K562 (cell line): ENCODE data around the gene EXOSC1. TPM values are rescaled to one million over a fixed set of nuclear protein-coding genes. Genes with fewer than 3 reads are reported as not detected.

Source experiments
- C11orf30 ChIP-seq: fragments of 450-650 bp; IDR thresholded peaks from 2 replicates; pipeline ENCODE4 v1.6.1; 2016; ENCODE audit warnings: low read depth, mild to moderate bottlenecking
- EZH2 ChIP-seq: IDR thresholded peaks from 2 replicates; pipeline ENCODE4 v1.6.1; 2012; ENCODE audit warnings: low read depth, mild to moderate bottlenecking, inconsistent platforms, low read length, borderline replicate concordance
- NBN ChIP-seq: fragments of 450-650 bp; IDR thresholded peaks from 2 replicates; pipeline ENCODE4 v1.6.1; 2016; ENCODE audit warnings: low read depth, mild to moderate bottlenecking
- SIRT6 ChIP-seq: IDR thresholded peaks from one replicate; pipeline ENCODE4 v1.6.1; 2012; ENCODE audit warnings: low read depth, mild to moderate bottlenecking, control low read depth, inconsistent platforms, low read length, moderate library complexity
- STAT5B ChIP-seq: fragments of 250-450 bp; sonication (Bioruptor Pico); IDR thresholded peaks from 2 replicates; pipeline ENCODE4 v1.8.0; 2021; ENCODE audit warnings: mild to moderate bottlenecking, inconsistent platforms
- ZNF146 ChIP-seq: IDR thresholded peaks from one replicate; pipeline ENCODE4 v1.6.1; 2018; ENCODE audit warnings: missing compliant biosample characterization; ENCODE audit not compliant: unreplicated experiment
- ZNF507 ChIP-seq: conservative IDR thresholded peaks from 2 replicates; pipeline ENCODE4 v1.6.1; 2017; ENCODE audit warnings: missing genetic modification characterization, missing compliant biosample characterization
- ZNF695 ChIP-seq: fragments of 450-650 bp; formaldehyde crosslinking; IDR thresholded peaks from 2 replicates; pipeline ENCODE4 v1.4.0; 2020; ENCODE audit warnings: mild to moderate bottlenecking, moderate library complexity
- polyA plus RNA-seq, 8 experiments: library from polyadenylated mRNA; depleted of rRNA in 4 of 8; stranded (reverse) in 5 of 8; unstranded in 3 of 8; fragments of >200 nt; fragmentation: Nextera tagmentation in 2 of 8; fragmentation: Illumina TruSeq in 1 of 8; extraction: Ambion mirVana in 2 of 8; extraction: Trizol in 1 of 8; gene quantifications; 2 replicates each; pipeline versions ENCODE4 v1.2.1 to v1.2.3, GENCODE V29; 2011 to 2014; ENCODE audit warnings: inconsistent platforms in 1 of 8, missing spikeins in 1 of 8
- total RNA-seq, 7 experiments: library from RNA; depleted of rRNA in 6 of 7; stranded (reverse); fragments of >200 nt in 6 of 7; fragmentation: Illumina TruSeq in 2 of 7; extraction: Trizol in 2 of 7; gene quantifications; 2 replicates each; pipeline versions ENCODE4 v1.2.1 to v1.2.3, GENCODE V29; 2011 to 2021; ENCODE audit warnings: low replicate concordance in 1 of 7
- TF ChIP-seq, protein P1 (sequence below): fragments of 250-450 bp; sonication (Bioruptor Pico); IDR thresholded peaks from 2 replicates; pipeline ENCODE4 v1.4.0; 2020; ENCODE audit warnings: mild to moderate bottlenecking, moderate library complexity, borderline replicate concordance
- TF ChIP-seq, protein P2 (sequence below): fragments of 450-650 bp; IDR thresholded peaks from 2 replicates; pipeline ENCODE4 v1.6.1; 2017; ENCODE audit warnings: mild to moderate bottlenecking, moderate library complexity
- TF ChIP-seq, protein P3 (sequence below): sonication (generic); formaldehyde crosslinking; IDR thresholded peaks from 2 replicates; pipeline ENCODE4 v1.4.0; 2020; ENCODE audit warnings: mild to moderate bottlenecking, missing genetic modification reagents
- TF ChIP-seq, protein P4 (sequence below), 2 experiments: IDR thresholded peaks; 2 replicates each; pipeline ENCODE4 v1.6.1; 2011; ENCODE audit warnings: borderline replicate concordance in 1 of 2, control low read depth in 1 of 2, low read depth in 1 of 2, low read length in 1 of 2, mild to moderate bottlenecking in 1 of 2, mixed read lengths in 1 of 2, moderate library complexity in 1 of 2; ENCODE audit not compliant: insufficient read depth in 1 of 2, insufficient read length in 1 of 2, poor library complexity in 1 of 2, severe bottlenecking in 1 of 2; ENCODE audit errors: extremely low read depth in 1 of 2
- TF ChIP-seq, protein P5 (sequence below): fragments of 450-650 bp; IDR thresholded peaks from one replicate; pipeline ENCODE4 v1.6.1; 2018; ENCODE audit warnings: mild to moderate bottlenecking, moderate library complexity; ENCODE audit not compliant: partially characterized antibody
- TF ChIP-seq, protein P6 (sequence below): fragments of 200-800 bp; sonication (Bioruptor generic); IDR thresholded peaks from 2 replicates; pipeline ENCODE4 v1.6.1; 2017; ENCODE audit warnings: missing genetic modification characterization, missing compliant biosample characterization

Gene EXOSC1
- total and polyA plus RNA-seq, 9 of the 15 experiments (the other 6 are each of a cell fraction or from before 2014, with no cell fraction given) = 44.3 to 117 (median 67.0) TPM

DNA sequence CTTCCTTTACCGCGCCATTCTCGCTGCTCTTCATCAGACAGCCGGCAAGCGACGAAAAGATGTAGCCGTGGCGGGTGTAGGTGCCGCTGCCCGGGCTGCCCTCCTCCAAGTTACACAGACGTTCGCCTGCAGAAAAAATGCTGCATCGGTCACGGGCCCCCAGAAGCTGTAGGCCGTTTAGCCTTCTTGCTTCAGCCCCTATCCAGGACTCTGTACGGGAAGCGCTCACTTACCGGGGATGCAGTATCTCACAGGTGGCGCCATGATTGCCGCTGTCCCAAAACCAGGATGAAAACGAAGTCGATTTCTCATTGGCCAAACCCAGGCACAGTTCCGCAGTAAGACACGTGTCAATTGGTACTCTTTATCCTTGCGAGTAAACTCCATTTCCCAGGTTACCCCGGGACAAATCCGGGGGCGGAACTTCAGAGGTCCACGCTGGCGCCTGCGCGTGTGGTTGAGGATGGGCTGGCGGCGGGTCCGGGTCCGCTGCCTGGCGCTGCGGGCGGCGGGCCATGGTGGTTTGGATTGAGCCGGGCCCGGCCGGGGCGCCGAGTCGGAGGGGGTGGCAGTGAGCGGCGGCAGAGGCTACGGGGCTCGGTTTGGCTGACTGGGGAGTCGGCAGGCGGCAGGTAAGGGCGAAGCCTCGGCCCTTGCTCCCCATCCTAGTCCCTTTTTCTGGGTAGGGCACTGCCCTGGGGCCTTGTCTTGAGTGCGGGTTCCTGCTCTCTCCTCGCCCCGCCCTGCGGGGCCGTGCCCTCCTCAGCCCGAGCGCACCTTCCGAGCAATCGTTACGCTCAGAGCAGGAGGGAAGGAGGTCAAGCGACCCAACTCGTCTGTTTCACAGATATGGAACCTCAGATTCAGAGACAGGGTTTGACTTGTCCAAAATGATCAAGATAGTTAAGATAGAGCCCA, at the start of gene EXOSC1, which contains the start of gene ZDHHC16 (continued):
- TF ChIP-seq, protein P1, sequence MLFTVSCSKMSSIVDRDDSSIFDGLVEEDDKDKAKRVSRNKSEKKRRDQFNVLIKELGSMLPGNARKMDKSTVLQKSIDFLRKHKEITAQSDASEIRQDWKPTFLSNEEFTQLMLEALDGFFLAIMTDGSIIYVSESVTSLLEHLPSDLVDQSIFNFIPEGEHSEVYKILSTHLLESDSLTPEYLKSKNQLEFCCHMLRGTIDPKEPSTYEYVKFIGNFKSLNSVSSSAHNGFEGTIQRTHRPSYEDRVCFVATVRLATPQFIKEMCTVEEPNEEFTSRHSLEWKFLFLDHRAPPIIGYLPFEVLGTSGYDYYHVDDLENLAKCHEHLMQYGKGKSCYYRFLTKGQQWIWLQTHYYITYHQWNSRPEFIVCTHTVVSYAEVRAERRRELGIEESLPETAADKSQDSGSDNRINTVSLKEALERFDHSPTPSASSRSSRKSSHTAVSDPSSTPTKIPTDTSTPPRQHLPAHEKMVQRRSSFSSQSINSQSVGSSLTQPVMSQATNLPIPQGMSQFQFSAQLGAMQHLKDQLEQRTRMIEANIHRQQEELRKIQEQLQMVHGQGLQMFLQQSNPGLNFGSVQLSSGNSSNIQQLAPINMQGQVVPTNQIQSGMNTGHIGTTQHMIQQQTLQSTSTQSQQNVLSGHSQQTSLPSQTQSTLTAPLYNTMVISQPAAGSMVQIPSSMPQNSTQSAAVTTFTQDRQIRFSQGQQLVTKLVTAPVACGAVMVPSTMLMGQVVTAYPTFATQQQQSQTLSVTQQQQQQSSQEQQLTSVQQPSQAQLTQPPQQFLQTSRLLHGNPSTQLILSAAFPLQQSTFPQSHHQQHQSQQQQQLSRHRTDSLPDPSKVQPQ = no peak
- peak; percentile 91 for TF ChIP-seq C11orf30
- no peak for TF ChIP-seq ZNF507 (tag)
- TF ChIP-seq, protein P2, sequence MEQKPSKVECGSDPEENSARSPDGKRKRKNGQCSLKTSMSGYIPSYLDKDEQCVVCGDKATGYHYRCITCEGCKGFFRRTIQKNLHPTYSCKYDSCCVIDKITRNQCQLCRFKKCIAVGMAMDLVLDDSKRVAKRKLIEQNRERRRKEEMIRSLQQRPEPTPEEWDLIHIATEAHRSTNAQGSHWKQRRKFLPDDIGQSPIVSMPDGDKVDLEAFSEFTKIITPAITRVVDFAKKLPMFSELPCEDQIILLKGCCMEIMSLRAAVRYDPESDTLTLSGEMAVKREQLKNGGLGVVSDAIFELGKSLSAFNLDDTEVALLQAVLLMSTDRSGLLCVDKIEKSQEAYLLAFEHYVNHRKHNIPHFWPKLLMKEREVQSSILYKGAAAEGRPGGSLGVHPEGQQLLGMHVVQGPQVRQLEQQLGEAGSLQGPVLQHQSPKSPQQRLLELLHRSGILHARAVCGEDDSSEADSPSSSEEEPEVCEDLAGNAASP = no peak
- TF ChIP-seq, protein P3, sequence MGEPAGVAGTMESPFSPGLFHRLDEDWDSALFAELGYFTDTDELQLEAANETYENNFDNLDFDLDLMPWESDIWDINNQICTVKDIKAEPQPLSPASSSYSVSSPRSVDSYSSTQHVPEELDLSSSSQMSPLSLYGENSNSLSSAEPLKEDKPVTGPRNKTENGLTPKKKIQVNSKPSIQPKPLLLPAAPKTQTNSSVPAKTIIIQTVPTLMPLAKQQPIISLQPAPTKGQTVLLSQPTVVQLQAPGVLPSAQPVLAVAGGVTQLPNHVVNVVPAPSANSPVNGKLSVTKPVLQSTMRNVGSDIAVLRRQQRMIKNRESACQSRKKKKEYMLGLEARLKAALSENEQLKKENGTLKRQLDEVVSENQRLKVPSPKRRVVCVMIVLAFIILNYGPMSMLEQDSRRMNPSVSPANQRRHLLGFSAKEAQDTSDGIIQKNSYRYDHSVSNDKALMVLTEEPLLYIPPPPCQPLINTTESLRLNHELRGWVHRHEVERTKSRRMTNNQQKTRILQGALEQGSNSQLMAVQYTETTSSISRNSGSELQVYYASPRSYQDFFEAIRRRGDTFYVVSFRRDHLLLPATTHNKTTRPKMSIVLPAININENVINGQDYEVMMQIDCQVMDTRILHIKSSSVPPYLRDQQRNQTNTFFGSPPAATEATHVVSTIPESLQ (CRISPR knock-in tag) = no peak; the same call in 1 of the 2 replicates
- TF ChIP-seq, protein P4, sequence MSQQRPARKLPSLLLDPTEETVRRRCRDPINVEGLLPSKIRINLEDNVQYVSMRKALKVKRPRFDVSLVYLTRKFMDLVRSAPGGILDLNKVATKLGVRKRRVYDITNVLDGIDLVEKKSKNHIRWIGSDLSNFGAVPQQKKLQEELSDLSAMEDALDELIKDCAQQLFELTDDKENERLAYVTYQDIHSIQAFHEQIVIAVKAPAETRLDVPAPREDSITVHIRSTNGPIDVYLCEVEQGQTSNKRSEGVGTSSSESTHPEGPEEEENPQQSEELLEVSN (IDR thresholded peaks at IDR 0.05; ENCODE audit: borderline replicate concordance in 1 of 2, extremely low read depth in 1 of 2, insufficient read depth in 1 of 2, insufficient read length in 1 of 2, low read depth in 1 of 2, low read length in 1 of 2, poor library complexity in 1 of 2, severe bottlenecking in 1 of 2) = peak in 1 of 2 experiments; percentile 21
- no peak for TF ChIP-seq SIRT6
- no peak for TF ChIP-seq STAT5B
- TF ChIP-seq NBN = no peak
- TF ChIP-seq EZH2 = no peak
- TF ChIP-seq, protein P5, sequence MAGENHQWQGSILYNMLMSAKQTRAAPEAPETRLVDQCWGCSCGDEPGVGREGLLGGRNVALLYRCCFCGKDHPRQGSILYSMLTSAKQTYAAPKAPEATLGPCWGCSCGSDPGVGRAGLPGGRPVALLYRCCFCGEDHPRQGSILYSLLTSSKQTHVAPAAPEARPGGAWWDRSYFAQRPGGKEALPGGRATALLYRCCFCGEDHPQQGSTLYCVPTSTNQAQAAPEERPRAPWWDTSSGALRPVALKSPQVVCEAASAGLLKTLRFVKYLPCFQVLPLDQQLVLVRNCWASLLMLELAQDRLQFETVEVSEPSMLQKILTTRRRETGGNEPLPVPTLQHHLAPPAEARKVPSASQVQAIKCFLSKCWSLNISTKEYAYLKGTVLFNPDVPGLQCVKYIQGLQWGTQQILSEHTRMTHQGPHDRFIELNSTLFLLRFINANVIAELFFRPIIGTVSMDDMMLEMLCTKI = no peak
- no peak for TF ChIP-seq ZNF146 (CRISPR knock-in tag)
- no peak for TF ChIP-seq ZNF695 (CRISPR knock-in tag)
- TF ChIP-seq, protein P6, sequence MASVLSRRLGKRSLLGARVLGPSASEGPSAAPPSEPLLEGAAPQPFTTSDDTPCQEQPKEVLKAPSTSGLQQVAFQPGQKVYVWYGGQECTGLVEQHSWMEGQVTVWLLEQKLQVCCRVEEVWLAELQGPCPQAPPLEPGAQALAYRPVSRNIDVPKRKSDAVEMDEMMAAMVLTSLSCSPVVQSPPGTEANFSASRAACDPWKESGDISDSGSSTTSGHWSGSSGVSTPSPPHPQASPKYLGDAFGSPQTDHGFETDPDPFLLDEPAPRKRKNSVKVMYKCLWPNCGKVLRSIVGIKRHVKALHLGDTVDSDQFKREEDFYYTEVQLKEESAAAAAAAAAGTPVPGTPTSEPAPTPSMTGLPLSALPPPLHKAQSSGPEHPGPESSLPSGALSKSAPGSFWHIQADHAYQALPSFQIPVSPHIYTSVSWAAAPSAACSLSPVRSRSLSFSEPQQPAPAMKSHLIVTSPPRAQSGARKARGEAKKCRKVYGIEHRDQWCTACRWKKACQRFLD = no peak
